Osteocyte (in vitro differentiated cells): ENCODE results near the gene MAN1A1. TPM values are rescaled to one million over a fixed set of nuclear protein-coding genes. Genes with fewer than 3 reads are reported as not detected.

ENCODE experiments used
- DNase-seq: peaks from one replicate; pipeline ENCODE4 v3.0.0; 2021; ENCODE audit warnings: mixed read lengths; ENCODE audit not compliant: unreplicated experiment; ENCODE audit errors: extremely low spot score
- H3K27ac Mint-ChIP-seq: one replicate; pipeline ENCODE4 v1.8.0; 2021; ENCODE audit warnings: mild to moderate bottlenecking, mixed read lengths; ENCODE audit not compliant: unreplicated experiment
- H3K27me3 Mint-ChIP-seq: one replicate; pipeline ENCODE4 v1.8.0; 2021; ENCODE audit warnings: mixed read lengths; ENCODE audit not compliant: unreplicated experiment
- H3K36me3 Mint-ChIP-seq: one replicate; pipeline ENCODE4 v1.8.0; 2021; ENCODE audit warnings: mixed read lengths; ENCODE audit not compliant: unreplicated experiment
- H3K4me1 Mint-ChIP-seq: one replicate; pipeline ENCODE4 v1.8.0; 2021; ENCODE audit warnings: mixed read lengths; ENCODE audit not compliant: unreplicated experiment
- H3K4me3 Mint-ChIP-seq: one replicate; pipeline ENCODE4 v1.8.0; 2021; ENCODE audit warnings: mild to moderate bottlenecking, moderate library complexity, mixed read lengths; ENCODE audit not compliant: unreplicated experiment
- H3K9me3 Mint-ChIP-seq: one replicate; pipeline ENCODE4 v1.8.0; 2021; ENCODE audit warnings: mixed read lengths; ENCODE audit not compliant: unreplicated experiment
- CTCF ChIP-seq: fragments of 200-600 bp; sonication (generic); IDR thresholded peaks from 2 replicates; pipeline ENCODE4 v1.5.0; 2021; ENCODE audit warnings: antibody characterized with exemption, mild to moderate bottlenecking, moderate library complexity
- total RNA-seq: library from RNA; stranded (reverse); gene quantifications from 2 replicates; pipeline ENCODE4 v1.2.1, GENCODE V29; 2021

The MAN1A1 gene
- total RNA-seq, 1 donor from 2014 or later, result 7.0 TPM

- Mint-ChIP-seq H3K9me3 (no peaks in the 10 kb centered on the region), H3K27me3 (no peaks in the 10 kb centered on the region), H3K4me1 (peaks cover 10% of the 10 kb centered on the region), H3K27ac (no peak overlapping the region), H3K4me3 (no peak overlapping the region), H3K36me3 (no peaks in the 10 kb centered on the region)
- TF ChIP-seq CTCF, result no peak
- no peak for DNase-seq
These were observed 42.5 kb downstream of the MAN1A1 start for GRCh38 chr6:119307056-119307455.

GRCh38 chr6:119306396-119306968 is 43.1 kb downstream of the MAN1A1 start:
- no peak for TF ChIP-seq CTCF
- H3K27me3 Mint-ChIP-seq, result no peaks in the 10 kb centered on the region
- DNase-seq, result no peak
- H3K4me3 Mint-ChIP-seq, result no peak overlapping the region
- H3K36me3 Mint-ChIP-seq, result no peaks in the 10 kb centered on the region
- peaks cover 10% of the 10 kb centered on the region for H3K4me1 Mint-ChIP-seq
- no peaks in the 10 kb centered on the region for H3K9me3 Mint-ChIP-seq
- no peak overlapping the region for H3K27ac Mint-ChIP-seq

DNA sequence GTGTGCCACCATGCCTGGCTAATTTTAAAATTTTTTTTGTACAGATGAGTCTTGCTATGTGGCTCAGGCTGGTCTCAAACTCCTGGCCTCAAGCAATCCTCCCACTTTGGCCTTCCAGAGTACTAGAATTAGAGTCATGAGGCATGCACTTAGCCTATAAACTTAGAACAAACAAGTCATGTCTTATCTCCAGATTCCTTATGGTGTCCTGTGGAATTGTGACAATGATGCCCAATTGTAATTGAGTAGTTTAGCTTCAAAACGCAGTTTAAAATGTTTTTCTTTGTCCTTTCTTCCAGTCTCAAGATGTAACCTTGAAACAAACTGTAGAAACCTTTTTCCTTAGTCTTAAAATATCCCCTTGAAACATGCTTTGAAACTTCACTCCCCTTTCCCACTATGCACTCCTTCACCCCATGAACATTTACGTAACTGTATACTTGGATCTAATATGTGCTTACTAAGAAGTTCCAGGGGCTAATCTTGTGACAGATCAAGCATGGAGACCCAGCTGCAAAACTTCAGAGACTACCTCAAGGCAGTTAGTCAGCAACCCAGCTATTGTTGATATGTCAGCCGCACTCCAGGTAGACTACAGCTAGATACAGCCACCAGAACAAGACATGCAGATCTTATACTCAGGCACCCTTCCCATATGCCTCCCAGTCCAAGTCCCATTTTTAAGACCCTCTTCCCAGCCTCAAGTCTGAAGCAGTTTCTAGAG is 46.2 kb downstream of the MAN1A1 start:
- Mint-ChIP-seq H3K27me3 (no peaks in the 10 kb centered on the region), H3K4me3 (no peak overlapping the region), H3K27ac (no peak overlapping the region), H3K4me1 (peaks cover 7% of the 10 kb centered on the region), H3K36me3 (no peaks in the 10 kb centered on the region), H3K9me3 (no peaks in the 10 kb centered on the region)
- no peak for TF ChIP-seq CTCF
- no peak for DNase-seq

DNA sequence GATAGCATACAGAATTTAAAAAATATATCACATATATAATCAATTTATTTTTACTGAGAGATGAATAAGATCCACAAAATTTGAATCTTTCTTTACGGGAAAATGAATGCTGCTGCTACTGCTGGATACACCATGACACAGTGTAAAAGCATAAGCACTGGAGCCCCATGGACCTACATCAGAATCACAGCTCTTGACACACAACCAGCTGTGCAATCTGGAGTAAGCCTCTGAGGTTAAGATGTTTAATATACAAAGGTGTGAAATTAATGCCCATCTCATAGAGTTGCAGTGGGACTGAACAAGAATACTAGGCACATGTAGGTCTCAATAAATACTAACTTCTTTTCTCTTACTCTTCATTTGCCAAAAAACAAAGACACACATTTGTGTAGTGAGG is 48.1 kb downstream of the MAN1A1 start:
- H3K27me3 Mint-ChIP-seq, result peaks cover 2% of the 10 kb centered on the region
- H3K4me3 Mint-ChIP-seq, result no peak overlapping the region
- no peak overlapping the region for H3K27ac Mint-ChIP-seq
- no peak for DNase-seq
- H3K36me3 Mint-ChIP-seq, result no peaks in the 10 kb centered on the region
- no peak for TF ChIP-seq CTCF
- H3K4me1 Mint-ChIP-seq, result no peaks in the 10 kb centered on the region
- no peaks in the 10 kb centered on the region for H3K9me3 Mint-ChIP-seq

DNA sequence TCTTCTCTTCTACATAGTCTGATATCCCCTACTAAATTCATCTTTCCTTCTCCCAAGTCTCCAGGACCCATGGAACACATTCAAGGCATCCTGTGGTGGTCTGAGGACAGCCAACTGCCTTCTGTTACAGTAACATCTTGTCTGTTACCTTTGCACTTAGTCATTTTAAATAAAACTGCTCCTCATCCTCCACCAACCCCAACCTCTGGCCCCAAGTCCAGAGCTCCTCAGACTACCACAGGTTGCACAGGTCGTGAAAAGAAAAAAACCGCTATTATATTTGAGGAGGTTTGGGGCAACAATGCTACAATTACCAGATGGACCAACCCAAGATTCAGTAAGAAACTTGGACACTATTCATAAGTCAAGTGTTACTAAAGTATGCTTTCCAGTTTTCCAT is 49.9 kb downstream of the MAN1A1 start:
- no peak for DNase-seq
- H3K36me3 Mint-ChIP-seq, result no peaks in the 10 kb centered on the region
- no peak overlapping the region for H3K27ac Mint-ChIP-seq
- H3K9me3 Mint-ChIP-seq, result no peaks in the 10 kb centered on the region
- H3K4me1 Mint-ChIP-seq, result no peaks in the 10 kb centered on the region
- no peak overlapping the region for H3K4me3 Mint-ChIP-seq
- H3K27me3 Mint-ChIP-seq, result peaks cover 6% of the 10 kb centered on the region
- TF ChIP-seq CTCF, result no peak
